ENCODE measurements around the gene RECQL. TPM values are rescaled to one million over a fixed set of nuclear protein-coding genes. Genes with fewer than 3 reads are reported as not detected.
"Not testable (repeated sequence)": the region's sequence is repeated elsewhere in the genome, so short reads cannot be mapped to it uniquely, and the experiment has no call there.

The RECQL gene
- total RNA-seq, 1 donor from 2014 or later, result 130 TPM

DNA sequence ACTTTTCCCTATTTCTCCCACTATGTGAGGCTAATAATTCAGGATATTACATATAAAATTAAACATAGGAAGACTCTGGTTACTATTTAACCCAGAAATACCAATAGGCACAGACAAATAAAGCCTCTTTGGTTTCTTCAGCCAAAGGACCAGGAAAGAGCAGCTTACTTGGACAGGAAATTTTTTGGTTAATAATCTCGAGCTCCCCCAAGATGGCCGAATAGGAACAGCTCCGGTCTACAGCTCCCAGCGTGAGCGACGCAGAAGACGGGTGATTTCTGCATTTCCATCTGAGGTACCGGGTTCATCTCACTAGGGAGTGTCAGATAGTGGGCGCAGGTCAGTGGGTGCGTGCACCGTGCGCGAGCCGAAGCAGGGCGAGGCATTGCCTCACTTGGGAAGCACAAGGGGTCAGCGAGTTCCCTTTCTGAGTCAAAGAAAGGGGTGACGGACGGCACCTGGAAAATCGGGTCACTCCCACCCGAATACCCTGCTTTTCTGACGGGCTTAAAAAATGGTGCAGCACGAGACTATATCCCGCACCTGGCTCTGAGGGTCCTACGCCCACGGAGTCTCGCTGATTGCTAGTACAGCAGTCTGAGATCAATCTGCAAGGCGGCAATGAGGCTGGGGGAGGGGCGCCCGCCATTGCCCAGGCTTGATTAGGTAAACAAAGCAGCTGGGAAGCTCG is 82.3 kb downstream of the RECQL start:
- DNase-seq, result not testable (repeated sequence)

Other genes with a start within 250 kb of the RECQL start
- gene SLCO1A2, start 166.7 kb downstream of the RECQL start, total RNA-seq, result 0.17 TPM in 1 of 2 replicates, not detected in the other
- gene IAPP, start 128.7 kb downstream of the RECQL start, total RNA-seq, result not detected in 2 replicates
- gene PYROXD1, start 64.0 kb downstream of the RECQL start, total RNA-seq, result 7.0 and 15.0 TPM in 2 replicates
- gene GOLT1B, start 154 bp upstream of the RECQL start, total RNA-seq, result 25.1 and 27.9 TPM in 2 replicates
- gene SPX, start 24.7 kb upstream of the RECQL start, total RNA-seq, result 0.05 and 0.51 TPM in 2 replicates
- not detected in 2 replicates for gene GYS2, start 103.2 kb upstream of the RECQL start, total RNA-seq
- 438 and 588 TPM in 2 replicates for gene LDHB, start 156.2 kb upstream of the RECQL start, total RNA-seq

All from dermis blood vessel endothelial cell (primary cell).